DND-41 (cell line): Measurements from ENCODE around the gene AKAP3.

Experiments
- ATAC-seq: fragments of 200-7000 bp; cut with Tn5 transposase; 3 replicates; pipeline ENCODE4 v1.9.1; 2021; ENCODE audit warnings: low read depth; ENCODE audit not compliant: insufficient read depth
- DNase-seq: peaks from one replicate; pipeline ENCODE4 v3.0.0-alpha.2; 2020
- H2AFZ ChIP-seq: 2 replicates; pipeline ENCODE4 v1.6.0; 2012; ENCODE audit warnings: low read depth, low read length
- H3K27ac ChIP-seq: 2 replicates; pipeline ENCODE4 v1.5.1; 2012; ENCODE audit warnings: low read length, inconsistent platforms
- H3K27me3 ChIP-seq: fragments of 200-600 bp; sonication (generic); 2 replicates; pipeline ENCODE4 v1.6.0; 2012; ENCODE audit warnings: low read length, mild to moderate bottlenecking, inconsistent platforms; ENCODE audit not compliant: insufficient read depth, poor library complexity
- H3K36me3 ChIP-seq: 2 replicates; pipeline ENCODE4 v1.5.1; 2012; ENCODE audit warnings: low read length, inconsistent platforms; ENCODE audit not compliant: insufficient read depth
- H3K4me1 ChIP-seq: 2 replicates; pipeline ENCODE4 v1.5.1; 2012; ENCODE audit warnings: mild to moderate bottlenecking, low read length; ENCODE audit not compliant: insufficient read depth
- H3K4me2 ChIP-seq: 2 replicates; pipeline ENCODE4 v1.6.0; 2012; ENCODE audit warnings: mild to moderate bottlenecking, moderate library complexity, low read length, inconsistent platforms; ENCODE audit not compliant: insufficient read depth
- H3K4me3 ChIP-seq, 2 experiments: fragments of 200-600 bp in 1 of 2; shearing (Covaris generic) in 1 of 2; 2 replicates each; pipeline ENCODE4 v1.5.1; 2012 to 2016; ENCODE audit warnings: inconsistent platforms in 2 of 2, low read length in 2 of 2, mild to moderate bottlenecking in 2 of 2, low read depth in 1 of 2, moderate library complexity in 1 of 2
- H3K79me2 ChIP-seq: 2 replicates; pipeline ENCODE4 v1.6.0; 2012; ENCODE audit warnings: low read length, inconsistent platforms; ENCODE audit not compliant: insufficient read depth
- H3K9ac ChIP-seq: 2 replicates; pipeline ENCODE4 v1.6.0; 2012; ENCODE audit warnings: low read depth, mild to moderate bottlenecking, inconsistent platforms, low read length, moderate library complexity
- H3K9me3 ChIP-seq: 2 replicates; pipeline ENCODE4 v1.5.1; 2012; ENCODE audit warnings: low read length, moderate library complexity, mild to moderate bottlenecking, inconsistent platforms; ENCODE audit not compliant: insufficient read depth, severe bottlenecking
- H4K20me1 ChIP-seq: 2 replicates; pipeline ENCODE4 v1.6.0; 2012; ENCODE audit warnings: low read length; ENCODE audit not compliant: insufficient read depth
- EZH2 ChIP-seq: IDR thresholded peaks from 3 replicates; pipeline ENCODE4 v1.6.1; 2012; ENCODE audit warnings: borderline replicate concordance, low read depth, mild to moderate bottlenecking, moderate library complexity, low read length, inconsistent platforms; ENCODE audit not compliant: severe bottlenecking
- TF ChIP-seq, protein P1 (sequence below): IDR thresholded peaks from 2 replicates; pipeline ENCODE4 v1.5.1; 2012; ENCODE audit warnings: borderline replicate concordance, low read length, moderate library complexity, mild to moderate bottlenecking; ENCODE audit not compliant: poor library complexity, severe bottlenecking; ENCODE audit errors: extremely low read depth

Gene AKAP3

DNA sequence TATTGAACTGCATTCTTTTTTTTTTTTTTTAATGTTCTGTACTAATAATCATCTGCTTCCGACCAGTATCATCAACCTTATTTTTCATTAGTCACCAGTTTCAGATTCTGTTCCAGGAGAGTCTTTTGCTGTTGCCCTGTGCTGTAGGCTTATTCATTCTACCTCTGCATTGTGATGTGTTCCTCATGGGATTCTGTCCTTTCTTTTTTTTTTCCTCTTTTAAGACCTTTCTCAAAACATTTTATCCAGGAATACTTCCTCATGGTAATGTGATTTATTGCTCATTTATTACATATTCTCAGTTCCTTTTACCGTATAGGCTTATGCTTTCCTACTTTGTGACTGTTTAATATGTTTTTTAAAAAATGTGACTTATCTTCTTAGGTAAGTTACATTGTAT, 4.8 kb upstream of the AKAP3 start:
- DNase-seq (no peak), ATAC-seq (no peak)
- no peak overlapping the region for H3K4me2 ChIP-seq
- no peak overlapping the region for H3K9ac ChIP-seq
- no peak overlapping the region for H3K4me3 ChIP-seq
- H3K27me3 ChIP-seq, result no peaks in the 10 kb centered on the region
- H3K4me1 ChIP-seq, result peaks cover 34% of the 10 kb centered on the region
- peaks cover 56% of the 10 kb centered on the region for H3K79me2 ChIP-seq
- H4K20me1 ChIP-seq, result peaks cover 7% of the 10 kb centered on the region; the same call in 1 of the 2 replicates
- no peak overlapping the region for H2AFZ ChIP-seq
- peaks cover 51% of the 10 kb centered on the region for H3K36me3 ChIP-seq
- H3K9me3 ChIP-seq, result no peaks in the 10 kb centered on the region
- no peak overlapping the region for H3K27ac ChIP-seq
- TF ChIP-seq, protein P1, sequence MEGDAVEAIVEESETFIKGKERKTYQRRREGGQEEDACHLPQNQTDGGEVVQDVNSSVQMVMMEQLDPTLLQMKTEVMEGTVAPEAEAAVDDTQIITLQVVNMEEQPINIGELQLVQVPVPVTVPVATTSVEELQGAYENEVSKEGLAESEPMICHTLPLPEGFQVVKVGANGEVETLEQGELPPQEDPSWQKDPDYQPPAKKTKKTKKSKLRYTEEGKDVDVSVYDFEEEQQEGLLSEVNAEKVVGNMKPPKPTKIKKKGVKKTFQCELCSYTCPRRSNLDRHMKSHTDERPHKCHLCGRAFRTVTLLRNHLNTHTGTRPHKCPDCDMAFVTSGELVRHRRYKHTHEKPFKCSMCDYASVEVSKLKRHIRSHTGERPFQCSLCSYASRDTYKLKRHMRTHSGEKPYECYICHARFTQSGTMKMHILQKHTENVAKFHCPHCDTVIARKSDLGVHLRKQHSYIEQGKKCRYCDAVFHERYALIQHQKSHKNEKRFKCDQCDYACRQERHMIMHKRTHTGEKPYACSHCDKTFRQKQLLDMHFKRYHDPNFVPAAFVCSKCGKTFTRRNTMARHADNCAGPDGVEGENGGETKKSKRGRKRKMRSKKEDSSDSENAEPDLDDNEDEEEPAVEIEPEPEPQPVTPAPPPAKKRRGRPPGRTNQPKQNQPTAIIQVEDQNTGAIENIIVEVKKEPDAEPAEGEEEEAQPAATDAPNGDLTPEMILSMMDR, result no peak
- TF ChIP-seq EZH2, result no peak

- H2AFZ ChIP-seq, result no peak overlapping the region
- H3K27ac ChIP-seq, result no peak overlapping the region
- H3K27me3 ChIP-seq, result no peaks in the 10 kb centered on the region
- peaks cover 61% of the 10 kb centered on the region for H3K79me2 ChIP-seq
- H3K4me2 ChIP-seq, result no peak overlapping the region
- H3K4me3 ChIP-seq, result no peak overlapping the region
- no peaks in the 10 kb centered on the region for H3K9me3 ChIP-seq
- H4K20me1 ChIP-seq, result peaks cover 7% of the 10 kb centered on the region; the same call in 1 of the 2 replicates
- no peak overlapping the region for H3K9ac ChIP-seq
- peaks cover 36% of the 10 kb centered on the region for H3K4me1 ChIP-seq
- no peak for TF ChIP-seq EZH2
- H3K36me3 ChIP-seq, result peaks cover 47% of the 10 kb centered on the region
- no peak for ATAC-seq
- DNase-seq, result no peak
Observed at GRCh38 chr12:4653257-4653656, 4.4 kb upstream of the AKAP3 start.

DNA sequence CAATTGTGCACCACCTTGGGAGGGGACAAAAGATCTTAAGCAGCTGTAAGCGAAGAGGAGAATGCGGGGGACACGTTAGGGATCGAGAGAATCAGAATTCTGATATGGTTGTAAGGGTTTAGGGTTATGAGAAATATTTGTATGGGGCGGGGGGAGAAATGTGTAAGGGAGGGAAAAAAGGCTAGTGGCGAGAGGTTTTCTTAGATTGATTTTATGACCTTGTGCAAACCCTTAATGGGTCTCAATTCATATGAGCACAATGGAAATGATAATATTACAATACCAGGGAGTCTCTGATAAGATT, 459 bp upstream of the AKAP3 start:
- peaks cover 59% of the 10 kb centered on the region for H3K79me2 ChIP-seq
- H3K27ac ChIP-seq, result peak overlapping the region; percentile 95
- no peaks in the 10 kb centered on the region for H3K27me3 ChIP-seq
- H3K4me1 ChIP-seq, result peaks cover 49% of the 10 kb centered on the region
- peaks cover 9% of the 10 kb centered on the region for H3K36me3 ChIP-seq
- peak overlapping the region; percentile 72 to 80 for H3K4me3 ChIP-seq
- DNase-seq (no peak), ATAC-seq (no peak)
- peak overlapping the region; percentile 94 for H2AFZ ChIP-seq
- peak overlapping the region; percentile 80 for H3K4me2 ChIP-seq
- H4K20me1 ChIP-seq, result peaks cover 7% of the 10 kb centered on the region; the same call in 1 of the 2 replicates
- TF ChIP-seq EZH2, result no peak
- TF ChIP-seq, protein P1, result no peak
- H3K9me3 ChIP-seq, result no peaks in the 10 kb centered on the region
- H3K9ac ChIP-seq, result peak overlapping the region; percentile 69

GRCh38 chr12:4648104-4648500, 749 bp downstream of the AKAP3 start:
- Histone ChIP-seq H3K79me2 (peaks cover 47% of the 10 kb centered on the region), H3K4me2 (peak overlapping the region; percentile 80), H4K20me1 (peaks cover 7% of the 10 kb centered on the region; the same call in 1 of the 2 replicates), H3K9ac (peak overlapping the region; percentile 69), H3K27me3 (no peaks in the 10 kb centered on the region), H3K4me3 (peak overlapping the region; percentile 72 to 80), H3K9me3 (no peaks in the 10 kb centered on the region), H2AFZ (peak overlapping the region; percentile 94), H3K4me1 (peaks cover 47% of the 10 kb centered on the region), H3K27ac (peak overlapping the region; percentile 95), H3K36me3 (peaks cover 7% of the 10 kb centered on the region; the same call in 1 of the 2 replicates)
- DNase-seq (no peak), ATAC-seq (0 out of 3 replicates have a peak, but pooled peaks have one; percentile 27)
- no peak for TF ChIP-seq EZH2
- TF ChIP-seq, protein P1, result no peak
